NCI-H2029 treated with DMSO at 0.1 percent for 48 hours (cell line): ENCODE data around the gene CLCNKB.

Experiments used
- DNase-seq: peaks from one replicate; lab custom pipeline; 2025; lab: John Stamatoyannopoulos, UW

The CLCNKB gene

GRCh38 chr1:16095447-16095846 is 51.9 kb downstream of the CLCNKB start:
- DNase-seq, result no peak

GRCh38 chr1:16099412-16099811 is 55.8 kb downstream of the CLCNKB start:
- no peak for DNase-seq

GRCh38 chr1:16101623-16102022 is 58.0 kb downstream of the CLCNKB start:
- DNase-seq, result no peak
